GM18868 (cell line): Measurements from ENCODE around the gene GLYAT.

Source experiments
- ATAC-seq: cut with Tn5 transposase; IDR thresholded peaks from one replicate; pipeline ENCODE4 v1.9.1; 2021; ENCODE audit warnings: mild to moderate bottlenecking, moderate library complexity; ENCODE audit not compliant: unreplicated experiment

Gene GLYAT, protein sequence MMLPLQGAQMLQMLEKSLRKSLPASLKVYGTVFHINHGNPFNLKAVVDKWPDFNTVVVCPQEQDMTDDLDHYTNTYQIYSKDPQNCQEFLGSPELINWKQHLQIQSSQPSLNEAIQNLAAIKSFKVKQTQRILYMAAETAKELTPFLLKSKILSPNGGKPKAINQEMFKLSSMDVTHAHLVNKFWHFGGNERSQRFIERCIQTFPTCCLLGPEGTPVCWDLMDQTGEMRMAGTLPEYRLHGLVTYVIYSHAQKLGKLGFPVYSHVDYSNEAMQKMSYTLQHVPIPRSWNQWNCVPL

DNA sequence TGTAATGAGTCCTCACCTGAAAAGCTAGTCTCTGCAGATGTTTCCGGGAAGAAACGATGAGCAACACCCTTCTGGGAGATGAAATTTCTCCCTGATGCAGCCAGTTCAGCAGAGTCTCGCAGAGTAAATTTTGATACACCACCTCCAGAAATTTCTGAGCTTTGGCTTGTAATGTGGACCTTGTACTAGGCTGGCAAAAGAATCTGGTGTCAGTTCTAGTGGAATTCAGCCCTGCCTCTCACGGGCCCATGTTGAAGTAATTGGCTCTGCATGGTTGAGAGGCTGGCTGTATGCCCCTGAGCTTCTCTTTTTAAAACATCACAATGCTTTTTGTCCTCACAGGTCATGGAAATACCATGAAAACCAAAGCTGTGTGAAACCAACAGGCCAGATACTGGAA lies at the start of gene GLYAT:
Gene GLYAT (minus strand): TSS at position 125 of the 400 bp plus-strand sequence. CDS start 7,447 bp downstream, outside the sequence.
- ATAC-seq: no peak

DNA sequence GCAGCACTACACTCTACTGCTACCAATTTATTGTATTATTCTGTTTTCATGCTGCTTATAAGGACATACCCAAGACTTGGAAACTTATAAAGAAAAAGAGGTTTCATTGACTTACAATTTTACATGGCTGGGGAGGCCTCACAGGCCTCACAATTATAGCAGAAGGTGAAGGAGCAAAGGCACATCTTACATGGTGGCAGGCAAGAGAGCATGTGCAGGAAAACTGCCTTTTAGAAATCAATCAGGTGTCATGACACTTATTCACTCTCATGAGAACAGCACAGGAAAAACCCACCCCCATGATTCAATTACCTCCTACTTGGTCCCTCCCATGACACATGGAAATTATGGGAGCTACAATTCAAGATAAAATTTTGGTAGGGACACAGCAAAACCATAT lies 49.6 kb upstream of the GLYAT start:
- no peak for ATAC-seq

- ATAC-seq: no peak
These were observed 48.8 kb upstream of the GLYAT start for GRCh38 chr11:58780578-58780977.

DNA sequence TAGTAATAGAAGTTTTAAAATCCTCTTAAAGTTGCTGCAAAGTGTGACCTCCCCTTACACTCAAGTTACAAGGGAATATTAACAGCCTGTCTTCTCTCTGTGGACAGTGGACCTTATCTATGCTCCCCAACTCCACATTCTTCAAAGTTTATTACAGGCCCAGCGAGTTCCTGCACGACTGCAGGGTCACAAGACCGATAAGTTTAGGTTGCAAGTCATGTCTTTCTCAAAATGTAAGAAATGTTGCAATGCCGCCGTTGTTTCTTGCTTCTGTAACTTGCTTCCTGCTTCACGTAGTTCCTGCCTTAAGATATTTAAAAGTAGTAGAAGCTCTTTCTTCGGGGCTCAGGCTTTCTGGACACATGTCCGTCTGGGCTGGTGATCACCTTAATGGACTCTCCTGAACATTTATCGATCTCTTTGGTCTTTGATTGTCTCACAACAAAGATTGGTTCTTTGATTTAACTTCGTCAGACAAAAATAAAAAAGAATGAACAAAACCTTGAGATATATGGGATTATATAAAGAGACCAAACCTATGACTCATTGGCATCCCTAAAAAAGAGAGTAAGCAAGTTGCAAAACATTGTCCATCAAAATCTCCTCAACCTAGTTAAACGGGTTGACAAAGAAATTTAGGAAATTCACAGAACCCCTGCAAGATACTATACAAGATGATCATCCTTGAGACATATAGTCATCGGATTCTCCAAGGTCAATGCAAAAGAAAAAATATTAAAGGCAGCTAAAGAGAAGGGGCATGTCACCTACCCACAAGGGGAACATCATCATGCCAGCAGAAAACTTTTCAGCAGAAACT lies 45.4 kb upstream of the GLYAT start:
- ATAC-seq: no peak

DNA sequence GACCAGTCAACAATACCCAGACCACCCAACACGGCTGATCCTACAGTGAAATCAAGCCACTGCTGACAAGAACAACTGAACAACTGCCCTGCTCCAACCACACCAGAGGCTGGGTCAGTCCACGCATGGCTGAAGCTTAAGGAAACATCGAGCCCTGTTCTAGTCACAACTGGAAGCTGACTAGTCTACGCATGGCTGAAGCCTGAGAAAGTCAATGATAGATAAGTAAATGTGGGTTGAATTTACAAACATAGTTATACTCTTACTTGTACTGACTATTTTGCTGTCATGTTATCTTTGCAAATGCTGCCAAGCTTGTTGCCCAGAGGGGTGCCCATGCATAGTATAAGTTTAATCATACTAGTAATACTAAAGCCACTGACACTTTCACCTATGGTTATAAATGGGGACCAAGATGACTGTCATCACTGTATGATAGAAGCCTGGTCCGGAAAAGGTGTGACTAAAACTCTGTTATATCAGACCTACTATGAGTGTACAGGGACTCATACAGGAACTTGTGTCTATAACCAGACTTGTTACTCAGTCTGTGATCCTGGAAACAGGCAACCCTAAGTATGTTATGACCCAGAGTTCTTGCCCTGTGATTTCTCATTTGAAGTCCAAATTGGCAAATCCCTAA lies 43.4 kb upstream of the GLYAT start:
- no peak for ATAC-seq

GRCh38 chr11:58774164-58774593 lies 42.4 kb upstream of the GLYAT start:
- ATAC-seq: no peak

DNA sequence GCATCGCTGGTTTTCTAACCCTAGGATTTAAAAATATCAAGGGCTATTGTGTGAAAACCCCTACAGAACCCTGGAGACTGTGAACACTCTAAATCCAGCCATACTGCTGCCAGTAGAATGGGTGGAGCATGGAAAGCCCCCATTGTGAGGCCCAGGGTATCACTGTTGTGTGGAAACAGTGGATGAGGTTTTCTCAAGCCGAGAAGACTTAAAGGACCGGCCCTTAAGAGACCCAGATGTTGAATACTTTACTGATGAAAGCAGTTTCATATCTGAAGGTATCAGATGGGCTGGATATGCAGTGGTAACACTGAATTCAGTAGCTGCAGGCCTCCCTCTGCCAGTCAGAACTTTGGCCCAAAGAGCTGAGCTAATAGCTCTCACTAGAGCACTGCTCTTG lies 41.6 kb upstream of the GLYAT start:
- no peak for ATAC-seq

DNA sequence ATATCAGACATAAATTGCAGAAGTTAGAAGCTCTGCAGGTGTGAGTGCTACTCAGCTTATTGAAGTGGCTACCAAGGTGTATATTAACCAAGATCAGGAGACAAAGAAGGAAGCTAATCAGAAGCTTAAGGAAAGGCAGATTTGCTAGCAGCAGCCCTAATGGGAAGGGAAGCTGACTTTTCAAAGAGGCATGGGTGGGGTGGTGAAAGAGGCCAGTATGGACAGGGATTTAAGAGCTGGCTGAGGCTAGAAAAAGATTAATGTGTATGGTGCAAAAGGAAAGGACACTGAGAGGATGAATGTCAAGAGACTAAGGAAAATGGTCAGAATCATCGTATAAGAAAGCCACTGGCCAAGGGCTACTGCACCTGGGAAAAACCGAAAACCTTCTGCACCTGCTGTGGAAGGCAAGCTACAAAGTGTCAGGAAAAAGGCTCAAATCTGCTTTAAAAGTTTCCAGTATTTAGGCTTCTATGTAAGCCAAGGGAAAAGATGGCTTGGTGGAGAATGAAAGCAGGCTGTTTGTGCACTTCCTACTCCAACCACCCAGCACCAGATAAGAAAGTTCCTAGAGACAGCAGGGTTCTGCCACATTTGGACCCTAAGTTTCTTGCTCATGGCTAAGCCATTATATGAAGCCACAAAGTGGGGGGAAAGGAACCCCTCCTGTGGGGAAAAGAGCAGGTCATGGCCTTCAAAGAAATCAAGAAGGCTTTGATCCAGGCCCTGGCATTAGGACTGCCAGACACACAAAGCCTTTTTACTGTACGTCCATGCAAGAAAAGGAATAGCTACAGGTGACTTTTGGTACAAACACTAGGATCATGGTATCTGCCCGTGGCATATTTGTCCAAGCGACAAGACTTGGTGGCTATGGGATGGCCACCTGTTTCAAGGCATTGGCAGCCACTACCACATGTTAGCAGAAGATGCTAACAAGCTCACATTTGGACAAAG lies 40.9 kb upstream of the GLYAT start:
- no peak for ATAC-seq

DNA sequence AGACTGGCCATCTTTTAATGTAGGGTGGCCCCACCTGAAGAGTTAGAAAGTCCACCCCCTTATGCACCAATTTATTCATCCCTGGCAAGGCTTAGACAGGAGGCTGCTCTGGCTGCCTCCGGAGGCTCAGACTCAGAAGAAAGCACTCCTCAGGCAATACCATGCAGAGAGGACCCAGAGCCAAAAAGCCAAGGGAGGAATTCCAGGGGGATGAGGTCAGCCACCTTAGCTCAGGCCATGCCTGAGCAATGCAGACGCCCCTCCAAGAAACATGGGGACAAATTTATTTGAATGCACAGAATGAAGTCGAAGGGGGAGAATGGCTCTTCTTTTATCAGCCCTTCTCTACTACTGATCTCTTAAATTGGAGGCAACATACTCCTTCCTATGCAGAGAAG lies 39.7 kb upstream of the GLYAT start:
- ATAC-seq: no peak

DNA sequence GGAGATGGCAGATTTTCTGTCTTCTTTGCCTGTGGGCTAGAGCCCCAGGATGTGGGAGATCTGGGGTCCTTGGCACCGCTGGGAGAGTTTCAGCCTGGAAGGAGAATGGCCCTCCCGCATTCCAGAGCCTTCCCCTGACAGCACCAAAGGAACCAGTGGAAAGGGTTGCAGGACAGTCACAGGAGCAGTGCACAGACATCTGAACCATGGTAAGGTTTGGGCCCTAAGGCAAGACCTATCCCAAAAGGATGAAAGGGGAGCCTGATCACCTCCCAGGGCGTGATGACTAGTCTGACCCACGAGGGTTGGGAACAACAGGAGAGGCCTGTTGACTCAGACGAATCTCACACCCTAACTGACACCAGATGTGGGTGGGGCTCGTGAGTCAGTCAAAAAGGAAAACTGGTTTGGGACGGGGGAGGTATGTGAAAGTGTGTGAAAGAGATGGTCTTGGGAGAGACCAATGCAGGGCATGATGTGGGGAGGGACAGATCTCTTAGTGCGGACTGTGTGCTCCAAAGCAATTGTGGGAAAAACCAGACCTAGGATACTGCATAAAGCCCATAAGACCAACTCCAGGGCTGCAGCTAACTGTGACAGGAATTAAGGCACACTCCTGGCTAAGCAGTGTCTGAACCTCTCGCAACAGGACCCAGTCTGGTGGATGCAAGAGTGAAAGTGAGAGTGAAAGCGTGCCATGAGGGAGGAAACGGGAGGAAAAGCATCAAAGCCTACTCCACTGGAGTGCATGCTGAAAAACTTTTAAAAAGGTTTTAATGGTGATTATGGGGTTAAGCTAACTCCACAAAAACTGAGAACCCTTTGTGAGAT lies 39.1 kb upstream of the GLYAT start:
- no peak for ATAC-seq

DNA sequence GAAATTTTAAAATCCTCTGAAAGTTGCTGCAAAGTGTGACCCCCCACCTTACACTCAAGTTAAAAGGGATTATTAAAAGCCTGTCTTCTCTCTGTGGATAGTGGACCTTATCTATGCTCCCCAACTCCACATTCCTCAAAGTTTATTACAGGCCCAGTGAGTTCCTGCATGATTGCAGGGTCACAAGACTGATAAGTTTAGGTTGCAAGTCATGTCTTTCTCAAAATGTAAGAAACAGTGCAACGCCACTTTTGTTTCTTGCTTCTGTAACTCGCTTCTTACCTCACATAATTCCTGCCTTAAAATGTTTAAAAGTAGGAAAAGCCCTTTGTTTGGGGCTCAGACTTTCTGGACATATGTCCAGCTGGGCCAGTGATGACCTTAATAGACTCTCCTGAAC lies 38.4 kb upstream of the GLYAT start:
- no peak for ATAC-seq

DNA sequence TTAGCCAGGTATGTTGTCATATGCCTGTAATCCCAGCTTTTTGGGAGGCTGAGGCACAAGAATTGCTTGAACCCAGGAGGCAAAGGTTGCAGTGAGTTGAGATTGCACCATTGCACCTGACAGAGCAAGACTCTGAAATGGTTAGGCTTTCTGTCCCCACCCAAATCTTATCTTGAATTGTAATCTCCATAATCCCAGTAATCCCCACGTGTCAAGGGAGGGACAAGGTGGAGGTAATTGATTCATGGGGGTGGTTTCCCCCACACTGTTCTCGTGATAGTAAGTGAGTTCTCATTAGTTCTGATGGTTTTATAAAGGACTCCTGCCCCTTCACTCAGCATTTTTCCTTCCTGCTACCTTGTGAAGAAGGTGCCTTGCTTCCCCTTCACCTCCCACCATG lies 37.6 kb upstream of the GLYAT start:
- no peak for ATAC-seq

- no peak for ATAC-seq
These were observed 36.4 kb upstream of the GLYAT start for GRCh38 chr11:58768137-58768536.

GRCh38 chr11:58765078-58765477 lies 33.3 kb upstream of the GLYAT start:
- ATAC-seq: no peak

GRCh38 chr11:58763120-58763490 lies 31.4 kb upstream of the GLYAT start:
- ATAC-seq: no peak

DNA sequence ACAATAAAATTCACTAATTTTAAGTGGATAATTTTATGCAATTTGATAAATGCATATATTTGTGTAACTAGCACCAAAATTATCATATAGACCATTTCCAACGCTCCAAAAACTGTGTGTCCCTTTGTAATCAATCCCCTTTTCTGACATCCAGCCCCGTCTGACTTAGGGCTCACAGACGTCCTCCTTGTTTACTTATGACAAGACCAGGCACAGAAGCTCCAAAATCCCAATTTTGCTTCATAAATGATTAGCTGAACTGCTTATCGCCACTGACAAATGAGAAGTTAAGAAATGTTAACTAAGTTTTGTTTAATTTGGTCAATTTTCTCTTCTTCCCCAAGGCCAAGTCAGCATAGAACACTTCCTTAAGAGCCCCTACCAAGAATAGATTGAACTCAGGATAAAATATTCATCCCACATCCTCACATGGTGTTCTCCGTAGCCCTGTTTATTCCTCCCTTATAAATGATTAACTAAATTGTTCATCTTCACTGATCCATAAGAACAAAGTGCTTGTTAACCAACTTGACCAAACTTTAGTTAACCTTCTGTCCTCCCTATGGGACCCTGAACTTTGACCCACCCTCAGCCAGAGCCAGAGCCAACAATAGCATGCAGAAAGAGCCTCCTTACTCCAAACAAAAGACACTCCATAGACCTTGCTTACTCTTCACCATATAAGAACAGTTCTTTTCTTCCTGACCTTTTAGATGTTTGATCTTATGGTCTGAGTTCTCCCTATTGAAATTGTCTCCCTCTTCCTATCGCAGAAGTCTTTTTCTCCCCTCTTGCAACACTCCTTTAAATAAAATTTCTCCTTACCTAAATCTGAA lies 30.8 kb upstream of the GLYAT start:
- no peak for ATAC-seq

DNA sequence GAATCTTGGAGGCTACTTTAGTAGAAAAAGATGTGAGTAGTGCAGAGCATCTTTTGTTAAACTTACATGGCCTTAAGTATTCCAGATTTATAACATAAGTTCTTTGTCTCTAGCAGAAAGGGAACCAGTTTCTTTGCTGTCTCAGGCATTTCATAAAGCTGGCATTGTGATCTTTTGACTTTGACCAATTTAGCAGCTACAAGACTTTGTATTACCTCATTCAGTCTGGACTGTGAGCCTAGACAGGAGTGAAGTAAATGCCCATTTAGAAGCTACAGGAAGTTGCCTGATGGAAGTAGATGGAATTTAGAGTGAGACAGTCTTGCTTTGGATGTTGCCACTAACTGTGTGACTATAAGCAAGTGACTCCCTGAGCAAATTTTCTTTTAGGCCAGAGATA lies 25.7 kb upstream of the GLYAT start:
- no peak for ATAC-seq

DNA sequence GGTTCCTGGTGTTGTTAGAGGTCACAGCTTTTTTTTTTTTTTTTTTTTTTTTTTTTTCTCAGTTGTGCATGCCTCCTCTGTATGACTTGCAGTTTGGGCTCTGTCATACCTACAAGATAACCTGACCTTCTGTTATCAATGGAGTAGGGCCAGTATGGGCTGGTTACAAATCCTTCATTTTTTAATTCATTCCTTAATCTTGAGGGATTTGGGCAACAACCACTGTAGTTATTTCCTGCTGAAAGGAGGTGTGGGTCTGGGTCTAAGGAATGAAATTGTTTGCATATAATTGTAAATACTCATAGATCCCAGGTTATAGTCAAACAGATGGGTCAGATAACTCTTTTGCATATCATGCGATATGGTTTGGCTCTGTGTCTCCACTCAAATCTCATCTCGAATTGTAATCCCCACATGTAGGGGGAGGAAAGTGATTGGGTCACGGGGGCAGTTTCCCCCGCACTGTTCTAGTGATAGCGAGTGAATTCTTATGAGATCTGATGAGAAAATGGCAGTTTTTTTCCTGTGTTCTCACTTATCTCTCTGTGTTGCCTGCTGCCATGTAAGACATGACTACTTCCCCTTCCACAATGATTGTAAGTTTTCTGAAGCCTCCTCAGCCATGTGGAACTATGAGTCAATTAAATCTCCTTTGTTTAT lies 14.1 kb upstream of the GLYAT start:
- ATAC-seq: no peak
